HepG2 (cell line): ENCODE data around the gene PSMB1. TPM values are rescaled to one million over a fixed set of nuclear protein-coding genes. Genes with fewer than 3 reads are reported as not detected.
A peak's percentile ranks its signal among the peaks of the same experiment; 100 is the strongest.

Experiments
- ATAC-seq: fragments of 200-7000 bp; cut with Tn5 transposase; 3 replicates; pipeline ENCODE4 v1.9.1; 2020; ENCODE audit warnings: mild to moderate bottlenecking, moderate library complexity
- BruUV-seq: library from RNA; stranded (reverse); fragments of 400-500 nt; replicated peaks from 2 replicates; lab custom pipeline; 2021; lab: Mats Ljungman, UMichigan
- CTCF ChIA-PET: fragments of 300-600 bp; formaldehyde crosslinking; extraction: SDS; loops from one replicate; lab custom pipeline; 2021; ENCODE audit warnings: low total read pairs, inconsistent platforms, low intra/inter-chr PET ratio; lab: Yijun Ruan, JAX
- POLR2A ChIA-PET: fragments of 350-600 bp; sonication (Branson Sonifier 250); formaldehyde crosslinking; loops from one replicate; lab custom pipeline; 2020; ENCODE audit warnings: antibody characterized with exemption, inconsistent platforms; lab: Yijun Ruan, JAX
- DNase-seq: peaks from one replicate; pipeline ENCODE4 v3.0.0-alpha.2; 2015; ENCODE audit warnings: low spot score
- FAIRE-seq: peaks from 3 replicates; lab custom pipeline; 2011; peaks lifted over from hg19 to GRCh38; lab: Jason Lieb, UNC
- H2AFZ ChIP-seq: one replicate; pipeline ENCODE4 v1.6.1; 2011; ENCODE audit warnings: low read length, inconsistent platforms
- H3K27ac ChIP-seq: fragments of 300-600 bp; 3 replicates; pipeline ENCODE4 v1.8.0; 2011; ENCODE audit warnings: mixed run types, mild to moderate bottlenecking, mixed read lengths, low read length, inconsistent platforms; ENCODE audit not compliant: insufficient read depth; ENCODE audit errors: extremely low read length
- H3K27me3 ChIP-seq, 2 experiments: fragments of 200-600 bp in 1 of 2; 2 replicates in 1 of 2; 3 replicates in 1 of 2; pipeline versions ENCODE4 v1.6.0 to v1.8.0; 2011; ENCODE audit warnings: low read length in 2 of 2, mild to moderate bottlenecking in 2 of 2, moderate library complexity in 2 of 2, inconsistent platforms in 1 of 2; ENCODE audit not compliant: insufficient read depth in 2 of 2, control insufficient read depth in 1 of 2
- H3K36me3 ChIP-seq, 2 experiments: fragments of 200-600 bp in 1 of 2; replicated peaks in 1 of 2; 2 replicates in 1 of 2; 3 replicates in 1 of 2; pipeline versions ENCODE4 v1.5.1 to v1.8.0; 2011; ENCODE audit warnings: low read length in 2 of 2, inconsistent platforms in 1 of 2; ENCODE audit not compliant: insufficient read depth in 2 of 2, control insufficient read depth in 1 of 2
- H3K4me1 ChIP-seq: 2 replicates; pipeline ENCODE4 v1.5.1; 2012; ENCODE audit warnings: low read length, inconsistent platforms; ENCODE audit not compliant: insufficient read depth
- H3K4me2 ChIP-seq: 2 replicates; pipeline ENCODE4 v1.6.0; 2011; ENCODE audit warnings: low read depth, low read length, inconsistent platforms
- H3K4me3 ChIP-seq, 3 experiments: fragments of 200-600 bp in 1 of 3; sonication (generic), shearing (Covaris generic) in 1 of 3; replicated peaks in 1 of 3; 2 replicates each; pipeline ENCODE4 v1.5.1; 2011 to 2016; ENCODE audit warnings: low read length in 3 of 3, inconsistent platforms in 2 of 3, low read depth in 2 of 3, mild to moderate bottlenecking in 2 of 3, control low read depth in 1 of 3, mixed read lengths in 1 of 3; ENCODE audit not compliant: insufficient read depth in 1 of 3
- H3K79me2 ChIP-seq: one replicate; pipeline ENCODE4 v1.6.1; 2011; ENCODE audit warnings: low read length, inconsistent platforms; ENCODE audit not compliant: insufficient read depth
- H3K9ac ChIP-seq: 2 replicates; pipeline ENCODE4 v1.6.0; 2011; ENCODE audit warnings: mild to moderate bottlenecking, low read depth, low read length, inconsistent platforms; ENCODE audit not compliant: insufficient read depth
- H3K9me3 ChIP-seq: 2 replicates; pipeline ENCODE4 v1.5.1; 2012; ENCODE audit warnings: mild to moderate bottlenecking, low read length
- H4K20me1 ChIP-seq: 2 replicates; pipeline ENCODE4 v1.6.0; 2011; ENCODE audit warnings: inconsistent platforms, mild to moderate bottlenecking, low read length, moderate library complexity; ENCODE audit not compliant: insufficient read depth
- CREB1 ChIP-seq, 2 experiments: fragments of 450-650 bp in 1 of 2; IDR thresholded peaks; 2 replicates each; pipeline ENCODE4 v1.6.1; 2016 to 2017; ENCODE audit warnings: control low read depth in 1 of 2, mild to moderate bottlenecking in 1 of 2, missing compliant biosample characterization in 1 of 2, missing genetic modification characterization in 1 of 2
- GLI4 ChIP-seq: sonication (generic); formaldehyde crosslinking; IDR thresholded peaks from 2 replicates; pipeline ENCODE4 v1.5.1; 2020; ENCODE audit warnings: missing genetic modification reagents, mild to moderate bottlenecking, moderate library complexity, borderline replicate concordance
- HOXD1 ChIP-seq: sonication (generic); formaldehyde crosslinking; IDR thresholded peaks from 2 replicates; pipeline ENCODE4 v1.5.0; 2020; ENCODE audit warnings: missing genetic modification reagents
- ZNF331 ChIP-seq: sonication (generic); formaldehyde crosslinking; IDR thresholded peaks from 2 replicates; pipeline ENCODE4 v1.4.0; 2020; ENCODE audit warnings: missing genetic modification reagents
- ZNF530 ChIP-seq: sonication (generic); formaldehyde crosslinking; IDR thresholded peaks from 2 replicates; pipeline ENCODE4 v1.5.0; 2020; ENCODE audit warnings: low read depth, mild to moderate bottlenecking, missing genetic modification reagents
- WGBS: methylation state at CpG from one replicate; pipeline ENCODE4 v1.1.6; 2017; ENCODE audit warnings: low lambda C conversion rate; 5-methylcytosine and 5-hydroxymethylcytosine counted together
- in situ Hi-C: cut with HindIII; loops from 2 replicates; pipeline ENCODE4 v1.10.0; 2017; ENCODE audit warnings: low pct_unique_long_range_greater_than_20kb; ENCODE audit not compliant: extremely low pct_ligation_motif_present
- intact Hi-C: fragments of 100-400 bp; cut with micrococcal nuclease; formaldehyde crosslinking; loops from one replicate; pipeline ENCODE4 v1.10.0; 2022; ENCODE audit not compliant: unreplicated experiment
- polyA plus RNA-seq, 8 experiments: library from polyadenylated mRNA; depleted of rRNA in 3 of 8; stranded (reverse) in 7 of 8; unstranded in 1 of 8; fragments of >200 nt; fragmentation: Illumina TruSeq in 4 of 8; extraction: Trizol in 4 of 8; gene quantifications; 2 replicates each; pipeline versions ENCODE4 v1.2.1 to v1.2.3, GENCODE V29; 2011 to 2016; ENCODE audit warnings: low read depth in 4 of 8, missing spikeins in 1 of 8, mixed read lengths in 1 of 8; ENCODE audit not compliant: insufficient read depth in 1 of 8
- total RNA-seq, 5 experiments: library from RNA; depleted of rRNA; stranded (reverse); fragments of >200 nt; fragmentation: Illumina TruSeq; extraction: Trizol; gene quantifications; 2 replicates each; pipeline ENCODE4 v1.2.3, GENCODE V29; 2016; ENCODE audit warnings: low read depth in 1 of 5
- TF ChIP-seq, protein P1 (sequence below): sonication (generic); formaldehyde crosslinking; IDR thresholded peaks from 2 replicates; pipeline ENCODE4 v1.4.0; 2020; ENCODE audit warnings: missing genetic modification reagents, borderline replicate concordance
- TF ChIP-seq, protein P2 (sequence below): sonication (generic); formaldehyde crosslinking; IDR thresholded peaks from 2 replicates; pipeline ENCODE4 v1.8.0; 2022; ENCODE audit warnings: missing genetic modification reagents, mild to moderate bottlenecking, moderate library complexity, borderline replicate concordance

PSMB1 gene
- total and polyA plus RNA-seq, 2 of the 13 experiments (the other 11 are each of a cell fraction or from before 2014, with no cell fraction given): 528 to 592 TPM

DNA sequence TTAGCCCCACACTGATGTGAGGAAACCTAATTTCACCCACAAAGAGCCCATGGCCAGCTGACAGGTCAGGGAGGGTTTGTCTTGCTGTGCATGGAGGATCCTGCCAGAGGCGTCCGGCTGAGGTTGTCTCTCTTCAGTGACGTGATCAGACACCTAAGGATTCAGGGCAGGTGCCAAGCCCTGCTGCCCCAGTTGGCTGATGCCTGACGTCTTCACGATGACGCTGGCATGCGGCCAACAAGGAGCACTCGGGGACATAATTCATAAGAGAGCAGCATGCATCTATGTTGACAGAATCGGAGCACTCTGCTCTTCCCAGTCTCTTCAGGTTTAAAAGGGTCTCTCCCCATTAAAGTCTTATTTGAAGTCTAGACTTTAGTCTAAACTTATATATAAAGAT lies 47.8 kb downstream of the PSMB1 start:
- ATAC-seq: no peak
- intact Hi-C loops (no loop called here), in situ Hi-C loops (no loop called here)
- no peaks in the 10 kb centered on the region for H3K36me3 ChIP-seq
- no peak for DNase-seq
- CTCF ChIA-PET: no interaction called here
- 0 out of 5 replicates have a peak, but pooled peaks cover 0 to 3% of the 10 kb centered on the region in 2 experiments for H3K27me3 ChIP-seq
- 21% methylated on average over 5 of the region's 9 CpGs for WGBS
- no peak overlapping the region for H3K4me3 ChIP-seq
- TF ChIP-seq, protein P1, sequence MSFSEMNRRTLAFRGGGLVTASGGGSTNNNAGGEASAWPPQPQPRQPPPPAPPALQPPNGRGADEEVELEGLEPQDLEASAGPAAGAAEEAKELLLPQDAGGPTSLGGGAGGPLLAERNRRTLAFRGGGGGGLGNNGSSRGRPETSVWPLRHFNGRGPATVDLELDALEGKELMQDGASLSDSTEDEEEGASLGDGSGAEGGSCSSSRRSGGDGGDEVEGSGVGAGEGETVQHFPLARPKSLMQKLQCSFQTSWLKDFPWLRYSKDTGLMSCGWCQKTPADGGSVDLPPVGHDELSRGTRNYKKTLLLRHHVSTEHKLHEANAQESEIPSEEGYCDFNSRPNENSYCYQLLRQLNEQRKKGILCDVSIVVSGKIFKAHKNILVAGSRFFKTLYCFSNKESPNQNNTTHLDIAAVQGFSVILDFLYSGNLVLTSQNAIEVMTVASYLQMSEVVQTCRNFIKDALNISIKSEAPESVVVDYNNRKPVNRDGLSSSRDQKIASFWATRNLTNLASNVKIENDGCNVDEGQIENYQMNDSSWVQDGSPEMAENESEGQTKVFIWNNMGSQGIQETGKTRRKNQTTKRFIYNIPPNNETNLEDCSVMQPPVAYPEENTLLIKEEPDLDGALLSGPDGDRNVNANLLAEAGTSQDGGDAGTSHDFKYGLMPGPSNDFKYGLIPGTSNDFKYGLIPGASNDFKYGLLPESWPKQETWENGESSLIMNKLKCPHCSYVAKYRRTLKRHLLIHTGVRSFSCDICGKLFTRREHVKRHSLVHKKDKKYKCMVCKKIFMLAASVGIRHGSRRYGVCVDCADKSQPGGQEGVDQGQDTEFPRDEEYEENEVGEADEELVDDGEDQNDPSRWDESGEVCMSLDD (CRISPR knock-in tag): no peak
- TF ChIP-seq ZNF331 (CRISPR knock-in tag) (no peak), HOXD1 (CRISPR knock-in tag) (no peak), ZNF530 (CRISPR knock-in tag) (no peak), CREB1 (IDR thresholded peaks at IDR 0.05) (0 out of 2 replicates have a peak, but pooled peaks have one; percentile 39), CREB1 (CRISPR knock-in tag; IDR thresholded peaks at IDR 0.05) (no peak), GLI4 (CRISPR knock-in tag) (no peak)
- TF ChIP-seq, protein P2, sequence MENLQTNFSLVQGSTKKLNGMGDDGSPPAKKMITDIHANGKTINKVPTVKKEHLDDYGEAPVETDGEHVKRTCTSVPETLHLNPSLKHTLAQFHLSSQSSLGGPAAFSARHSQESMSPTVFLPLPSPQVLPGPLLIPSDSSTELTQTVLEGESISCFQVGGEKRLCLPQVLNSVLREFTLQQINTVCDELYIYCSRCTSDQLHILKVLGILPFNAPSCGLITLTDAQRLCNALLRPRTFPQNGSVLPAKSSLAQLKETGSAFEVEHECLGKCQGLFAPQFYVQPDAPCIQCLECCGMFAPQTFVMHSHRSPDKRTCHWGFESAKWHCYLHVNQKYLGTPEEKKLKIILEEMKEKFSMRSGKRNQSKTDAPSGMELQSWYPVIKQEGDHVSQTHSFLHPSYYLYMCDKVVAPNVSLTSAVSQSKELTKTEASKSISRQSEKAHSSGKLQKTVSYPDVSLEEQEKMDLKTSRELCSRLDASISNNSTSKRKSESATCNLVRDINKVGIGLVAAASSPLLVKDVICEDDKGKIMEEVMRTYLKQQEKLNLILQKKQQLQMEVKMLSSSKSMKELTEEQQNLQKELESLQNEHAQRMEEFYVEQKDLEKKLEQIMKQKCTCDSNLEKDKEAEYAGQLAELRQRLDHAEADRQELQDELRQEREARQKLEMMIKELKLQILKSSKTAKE (CRISPR knock-in tag): no peak
- POLR2A ChIA-PET: no interaction called here
- no peak overlapping the region for H3K4me2 ChIP-seq
- H3K9ac ChIP-seq: no peak overlapping the region
- H3K9me3 ChIP-seq: no peaks in the 10 kb centered on the region
- no TSS peak for BruUV-seq
- no peaks in the 10 kb centered on the region for H3K79me2 ChIP-seq
- no peaks in the 10 kb centered on the region for H3K4me1 ChIP-seq
- H4K20me1 ChIP-seq: no peaks in the 10 kb centered on the region
- no peak overlapping the region for H3K27ac ChIP-seq
- H2AFZ ChIP-seq: no peak overlapping the region
- no peak for FAIRE-seq
